HS-5 (cell line): ENCODE data around the gene TBC1D22A.

Source experiments
- DNase-seq: peaks from one replicate; pipeline ENCODE4 v3.0.0-alpha.2; 2012; ENCODE audit warnings: low read depth

The TBC1D22A gene

GRCh38 chr22:46995501-46996360 lies 233.3 kb downstream of the TBC1D22A start:
- no peak for DNase-seq

- no peak for DNase-seq
Measured at GRCh38 chr22:46996595-46997310, 234.3 kb downstream of the TBC1D22A start.

- DNase-seq, result no peak
Measured at GRCh38 chr22:46997311-46997970, 235.0 kb downstream of the TBC1D22A start.

GRCh38 chr22:46998331-46998730 lies 235.9 kb downstream of the TBC1D22A start:
- DNase-seq, result no peak

GRCh38 chr22:47000256-47000655 lies 237.8 kb downstream of the TBC1D22A start:
- no peak for DNase-seq

- DNase-seq, result no peak
Measured at GRCh38 chr22:47000888-47001287, 238.4 kb downstream of the TBC1D22A start.

- DNase-seq, result no peak
Measured at GRCh38 chr22:47001288-47001687, 238.8 kb downstream of the TBC1D22A start.

GRCh38 chr22:47002692-47003091 lies 240.2 kb downstream of the TBC1D22A start:
- no peak for DNase-seq

- DNase-seq, result no peak
Measured at GRCh38 chr22:47005506-47006408, 243.3 kb downstream of the TBC1D22A start.

GRCh38 chr22:47006433-47006832 lies 244.0 kb downstream of the TBC1D22A start:
- DNase-seq, result no peak

GRCh38 chr22:47006869-47007268 lies 244.4 kb downstream of the TBC1D22A start:
- DNase-seq, result no peak

GRCh38 chr22:47007496-47007895 lies 245.0 kb downstream of the TBC1D22A start:
- no peak for DNase-seq

- no peak for DNase-seq
Measured at GRCh38 chr22:47008208-47008885, 245.9 kb downstream of the TBC1D22A start.

- no peak for DNase-seq
Measured at GRCh38 chr22:47009304-47010101, 247.1 kb downstream of the TBC1D22A start.

- DNase-seq, result no peak
Measured at GRCh38 chr22:47010211-47010610, 247.8 kb downstream of the TBC1D22A start.

- DNase-seq, result no peak
Measured at GRCh38 chr22:47011131-47011858, 248.8 kb downstream of the TBC1D22A start.

- DNase-seq, result no peak
Measured at GRCh38 chr22:47011859-47012258, 249.4 kb downstream of the TBC1D22A start.

GRCh38 chr22:47012589-47013370 lies 250.3 kb downstream of the TBC1D22A start:
- no peak for DNase-seq
